C4-2B (cell line): ENCODE measurements around the gene PPP2R2B.

Experiments
- H3K27ac ChIP-seq: fragments of 450-650 bp; 2 replicates; pipeline ENCODE4 v1.5.1; 2017
- ZFX ChIP-seq: fragments of 450-650 bp; IDR thresholded peaks from 2 replicates; pipeline ENCODE4 v1.6.1; 2017
- TF ChIP-seq, protein P1 (sequence below): fragments of 450-650 bp; conservative IDR thresholded peaks from 2 replicates; pipeline ENCODE4 v1.5.1; 2017; ENCODE audit warnings: mild to moderate bottlenecking

Gene PPP2R2B

DNA sequence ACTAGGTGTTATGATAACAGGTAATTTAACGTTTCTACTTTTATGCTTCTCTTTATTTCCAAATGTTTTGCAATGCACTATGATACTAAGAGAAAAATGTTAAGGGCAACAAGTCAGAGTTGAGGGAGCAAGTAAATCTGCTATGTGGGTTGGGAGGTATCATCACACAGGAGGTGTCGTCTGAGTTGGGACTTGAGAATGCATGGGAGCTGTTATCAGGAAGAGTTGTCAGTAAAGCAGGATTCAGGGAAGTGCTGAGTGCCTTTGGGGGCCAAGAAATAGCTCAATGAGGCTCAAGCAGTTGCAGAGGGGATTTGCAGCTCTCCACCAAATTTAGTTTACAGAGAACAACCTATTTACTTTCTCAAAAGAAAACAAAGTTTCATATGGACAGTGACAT, 108.0 kb downstream of the PPP2R2B start:
- H3K27ac ChIP-seq, result no peak overlapping the region
- no peak for TF ChIP-seq ZFX
- TF ChIP-seq, protein P1, sequence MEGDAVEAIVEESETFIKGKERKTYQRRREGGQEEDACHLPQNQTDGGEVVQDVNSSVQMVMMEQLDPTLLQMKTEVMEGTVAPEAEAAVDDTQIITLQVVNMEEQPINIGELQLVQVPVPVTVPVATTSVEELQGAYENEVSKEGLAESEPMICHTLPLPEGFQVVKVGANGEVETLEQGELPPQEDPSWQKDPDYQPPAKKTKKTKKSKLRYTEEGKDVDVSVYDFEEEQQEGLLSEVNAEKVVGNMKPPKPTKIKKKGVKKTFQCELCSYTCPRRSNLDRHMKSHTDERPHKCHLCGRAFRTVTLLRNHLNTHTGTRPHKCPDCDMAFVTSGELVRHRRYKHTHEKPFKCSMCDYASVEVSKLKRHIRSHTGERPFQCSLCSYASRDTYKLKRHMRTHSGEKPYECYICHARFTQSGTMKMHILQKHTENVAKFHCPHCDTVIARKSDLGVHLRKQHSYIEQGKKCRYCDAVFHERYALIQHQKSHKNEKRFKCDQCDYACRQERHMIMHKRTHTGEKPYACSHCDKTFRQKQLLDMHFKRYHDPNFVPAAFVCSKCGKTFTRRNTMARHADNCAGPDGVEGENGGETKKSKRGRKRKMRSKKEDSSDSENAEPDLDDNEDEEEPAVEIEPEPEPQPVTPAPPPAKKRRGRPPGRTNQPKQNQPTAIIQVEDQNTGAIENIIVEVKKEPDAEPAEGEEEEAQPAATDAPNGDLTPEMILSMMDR, result no peak

DNA sequence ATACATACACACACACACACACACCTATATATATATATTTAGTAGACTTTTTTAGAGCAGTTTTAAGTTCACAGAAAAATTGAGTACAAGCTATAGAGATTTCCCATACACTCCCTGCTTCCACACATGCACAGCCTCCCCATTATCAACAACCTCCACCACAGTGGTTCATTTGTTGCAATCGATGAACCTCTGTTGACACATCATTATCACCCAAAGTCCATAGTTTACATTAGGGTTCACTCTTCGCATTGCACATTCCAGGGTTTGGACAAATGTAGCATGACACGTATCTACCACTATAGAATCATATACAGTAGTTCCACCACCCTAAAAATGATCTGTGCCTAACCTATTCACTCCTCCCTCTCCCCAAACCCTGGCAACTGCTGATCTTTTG, 111.0 kb downstream of the PPP2R2B start:
- TF ChIP-seq, protein P1, result no peak
- no peak for TF ChIP-seq ZFX

DNA sequence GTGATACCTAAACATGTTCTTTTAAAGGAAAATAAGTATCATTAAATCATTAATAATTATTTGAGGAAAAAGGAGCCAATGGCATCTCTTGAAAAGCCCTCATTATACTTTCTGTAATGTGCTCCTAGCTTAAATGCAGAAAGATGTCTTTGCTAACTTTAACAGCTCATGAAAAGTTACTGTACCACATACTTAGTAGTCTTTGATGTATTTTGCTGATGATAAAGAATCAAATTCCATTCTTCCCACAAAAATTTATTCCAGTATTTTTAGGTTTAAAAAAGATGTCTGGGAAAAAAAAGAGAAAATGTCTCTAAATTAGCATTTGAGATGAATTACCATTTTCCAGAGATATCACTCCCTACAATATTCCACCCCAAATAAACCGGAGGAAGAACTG, 112.5 kb downstream of the PPP2R2B start:
- TF ChIP-seq ZFX, result no peak
- TF ChIP-seq, protein P1, result no peak
- H3K27ac ChIP-seq, result no peak overlapping the region

More for the DNA sequence above, 111.0 kb downstream of the PPP2R2B start:
- H3K27ac ChIP-seq, result no peak overlapping the region

DNA sequence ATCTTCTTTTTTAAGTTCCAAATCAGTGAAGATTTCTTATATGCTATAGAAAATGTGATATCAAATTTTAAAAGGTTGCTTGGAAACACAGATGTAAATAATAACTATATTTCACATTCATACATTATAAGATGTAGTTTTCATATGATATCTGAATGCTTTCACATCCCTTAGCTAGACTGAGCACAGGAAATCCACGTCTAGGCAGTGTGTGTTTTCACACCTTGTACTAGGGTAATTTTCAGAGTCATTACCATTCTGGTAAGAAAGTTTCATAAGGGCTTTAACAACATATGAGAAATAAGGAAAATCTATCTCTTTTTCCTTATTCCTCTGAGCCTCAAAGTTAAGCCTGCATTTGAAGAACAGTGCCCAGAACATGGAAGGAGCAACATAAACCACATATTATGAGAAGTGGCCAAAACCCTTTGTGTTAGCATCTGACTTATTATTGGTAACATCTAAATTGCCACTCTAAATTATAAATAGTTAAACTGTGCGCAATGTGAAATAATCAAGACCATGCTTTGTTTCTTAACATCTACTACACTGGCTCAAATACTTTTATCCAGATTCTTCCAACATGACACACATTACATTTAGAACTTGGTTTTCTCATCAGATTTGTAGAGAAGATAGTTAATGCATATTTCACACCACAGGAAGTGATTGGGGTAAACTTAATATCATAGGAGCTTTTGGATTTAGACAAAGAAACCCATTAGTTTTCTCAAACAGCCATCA, 113.3 kb downstream of the PPP2R2B start:
- H3K27ac ChIP-seq, result no peak overlapping the region
- TF ChIP-seq, protein P1, result no peak
- TF ChIP-seq ZFX, result no peak

DNA sequence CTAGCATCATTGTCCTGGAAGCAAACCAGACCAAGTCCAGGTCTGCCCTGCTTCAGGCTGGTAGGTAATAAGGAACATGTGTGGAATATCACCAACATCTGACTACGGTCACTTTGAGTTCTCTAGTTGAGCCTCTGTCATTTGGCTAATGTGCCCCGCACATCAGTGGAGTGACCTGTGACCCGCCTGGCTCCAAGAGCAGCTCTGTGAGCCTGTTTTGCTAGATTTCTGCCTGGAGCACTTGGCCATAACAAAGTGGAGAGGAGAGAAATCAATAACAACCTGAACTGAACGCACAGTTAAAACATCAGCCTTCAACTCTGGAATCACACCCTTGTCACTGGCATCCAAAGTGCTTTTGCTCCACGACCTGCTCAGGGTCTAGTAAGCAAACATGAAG, 115.7 kb downstream of the PPP2R2B start:
- TF ChIP-seq, protein P1, result no peak
- no peak for TF ChIP-seq ZFX

DNA sequence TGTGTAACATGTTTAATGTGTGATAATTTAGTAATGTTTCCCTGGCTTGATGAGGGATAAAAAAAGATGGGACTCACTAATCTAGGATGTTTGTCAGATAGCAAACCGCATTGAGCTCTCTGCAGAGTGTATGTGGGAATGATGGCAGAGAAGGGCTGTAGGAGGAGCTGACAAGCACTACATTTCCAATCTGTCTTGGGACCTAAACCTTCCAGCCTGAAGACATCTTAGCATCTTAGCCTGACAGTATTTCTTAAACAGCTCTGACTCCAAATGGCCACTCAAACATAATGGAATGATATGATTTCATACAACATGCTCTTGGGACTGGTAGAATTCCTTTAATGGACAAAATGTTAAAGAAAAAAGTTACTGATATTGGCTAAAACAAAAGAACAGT, 116.7 kb downstream of the PPP2R2B start:
- H3K27ac ChIP-seq, result no peak overlapping the region
- TF ChIP-seq ZFX, result no peak
- TF ChIP-seq, protein P1, result no peak

More for the DNA sequence above, 115.7 kb downstream of the PPP2R2B start:
- no peak overlapping the region for H3K27ac ChIP-seq

DNA sequence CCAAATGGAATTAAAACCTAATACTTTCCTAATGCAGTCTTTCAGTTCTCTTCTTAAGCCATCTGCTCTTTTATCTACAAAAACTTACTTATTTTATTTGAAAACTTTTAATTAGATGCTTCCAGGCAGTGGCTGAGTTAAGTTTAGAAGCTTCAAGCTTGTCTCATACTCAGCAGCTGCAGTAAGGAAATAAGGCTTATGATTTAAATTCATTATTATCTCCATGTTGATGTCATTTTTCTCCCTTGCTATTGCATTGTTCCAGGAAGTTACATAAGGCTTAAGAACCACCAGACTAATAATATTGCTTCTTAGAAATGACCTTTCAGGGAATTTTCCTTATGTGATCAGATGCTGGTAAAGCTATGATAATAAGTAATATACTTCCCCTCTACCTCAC, 119.6 kb downstream of the PPP2R2B start:
- H3K27ac ChIP-seq, result no peak overlapping the region
- TF ChIP-seq, protein P1, result no peak
- TF ChIP-seq ZFX, result no peak
